ENCODE results near the gene INTS13. TPM values are rescaled to one million over a fixed set of nuclear protein-coding genes. Genes with fewer than 3 reads are reported as not detected.

INTS13 gene
- total and polyA plus RNA-seq, 2 donors (not counting 1 experiment from before 2014, with no cell fraction given): 9.2 to 16.2 TPM

DNA sequence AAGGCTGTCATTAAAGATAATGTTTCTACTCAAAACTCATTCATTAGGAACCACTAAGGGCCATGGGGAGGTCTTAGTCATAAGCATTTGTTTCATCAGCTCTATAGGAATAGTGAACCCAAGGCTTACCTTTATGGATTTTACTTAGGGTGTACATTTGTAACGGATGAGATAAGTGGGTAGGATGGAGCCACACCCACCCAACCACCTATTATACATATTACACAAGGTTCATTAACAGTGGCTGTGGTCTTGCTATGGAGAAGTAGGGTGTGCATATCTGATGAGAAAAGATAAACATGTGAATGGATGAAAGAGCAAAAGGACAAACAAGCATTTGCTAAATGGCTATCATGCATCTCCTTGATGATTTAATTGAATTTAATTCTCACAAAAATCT lies 65.2 kb downstream of the INTS13 start:
- ChIA-PET CTCF (no interaction called here), POLR2A (no interaction called here)
- Mint-ChIP-seq H3K27me3 (no peaks in the 10 kb centered on the region), H3K9me3 (ENCODE audit: insufficient read depth) (no peaks in the 10 kb centered on the region), H3K27ac (no peak overlapping the region), H3K4me1 (peaks cover 5% of the 10 kb centered on the region), H3K4me3 (no peak overlapping the region)
- Histone ChIP-seq H3K27ac (ENCODE audit: low read length in 2 of 2) (no peak overlapping the region), H3K27me3 (replicated peaks in 1 of 4; ENCODE audit: control extremely low read depth in 1 of 4, control insufficient read depth in 3 of 4, insufficient read depth in 4 of 4, low read length in 3 of 4) (no peaks in the 10 kb centered on the region), H3K79me2 (ENCODE audit: control insufficient read depth, insufficient read depth, low read length) (no peaks in the 10 kb centered on the region), H2AFZ (ENCODE audit: insufficient read depth, low read depth, low read length, poor library complexity, severe bottlenecking) (no peak overlapping the region), H3K36me3 (replicated peaks in 1 of 2; ENCODE audit: control extremely low read depth in 1 of 2, control insufficient read depth in 1 of 2, extremely low read depth in 1 of 2, insufficient read depth in 2 of 2, low read length in 1 of 2) (no peaks in the 10 kb centered on the region), H4K20me1 (ENCODE audit: control insufficient read depth, insufficient read depth, low read length, poor library complexity, severe bottlenecking) (no peaks in the 10 kb centered on the region), H3K4me1 (ENCODE audit: control insufficient read depth in 2 of 2, insufficient read depth in 2 of 2, low read length in 2 of 2) (no peaks in the 10 kb centered on the region), H3K4me2 (replicated peaks; ENCODE audit: low read depth, low read length, poor library complexity, severe bottlenecking) (no peak overlapping the region), H3K9ac (ENCODE audit: low read length) (no peak overlapping the region), H3K9me3 (ENCODE audit: control extremely low read depth in 1 of 3, control insufficient read depth in 2 of 3, insufficient read depth in 1 of 3, low read length in 2 of 3) (no peaks in the 10 kb centered on the region), H3K4me3 (ENCODE audit: control extremely low read depth in 1 of 5, extremely low read depth in 1 of 5, insufficient read depth in 1 of 5, low read depth in 2 of 5, low read length in 4 of 5) (no peak overlapping the region)
- ATAC-seq (ENCODE audit: low read depth) (no peak), DNase-seq (no peak)
- TF ChIP-seq, protein P1, sequence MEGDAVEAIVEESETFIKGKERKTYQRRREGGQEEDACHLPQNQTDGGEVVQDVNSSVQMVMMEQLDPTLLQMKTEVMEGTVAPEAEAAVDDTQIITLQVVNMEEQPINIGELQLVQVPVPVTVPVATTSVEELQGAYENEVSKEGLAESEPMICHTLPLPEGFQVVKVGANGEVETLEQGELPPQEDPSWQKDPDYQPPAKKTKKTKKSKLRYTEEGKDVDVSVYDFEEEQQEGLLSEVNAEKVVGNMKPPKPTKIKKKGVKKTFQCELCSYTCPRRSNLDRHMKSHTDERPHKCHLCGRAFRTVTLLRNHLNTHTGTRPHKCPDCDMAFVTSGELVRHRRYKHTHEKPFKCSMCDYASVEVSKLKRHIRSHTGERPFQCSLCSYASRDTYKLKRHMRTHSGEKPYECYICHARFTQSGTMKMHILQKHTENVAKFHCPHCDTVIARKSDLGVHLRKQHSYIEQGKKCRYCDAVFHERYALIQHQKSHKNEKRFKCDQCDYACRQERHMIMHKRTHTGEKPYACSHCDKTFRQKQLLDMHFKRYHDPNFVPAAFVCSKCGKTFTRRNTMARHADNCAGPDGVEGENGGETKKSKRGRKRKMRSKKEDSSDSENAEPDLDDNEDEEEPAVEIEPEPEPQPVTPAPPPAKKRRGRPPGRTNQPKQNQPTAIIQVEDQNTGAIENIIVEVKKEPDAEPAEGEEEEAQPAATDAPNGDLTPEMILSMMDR (IDR thresholded peaks at IDR 0.05): no peak
- TF ChIP-seq EZH2 (IDR thresholded peaks at IDR 0.05; ENCODE audit: borderline replicate concordance, insufficient read depth, low read depth, low read length, poor library complexity, severe bottlenecking): no peak
- intact Hi-C loops (cut with micrococcal nuclease): no loop called here
- WGBS (ENCODE audit: insufficient coverage): no CpG with 5 or more reads among the region's 1 CpG

DNA sequence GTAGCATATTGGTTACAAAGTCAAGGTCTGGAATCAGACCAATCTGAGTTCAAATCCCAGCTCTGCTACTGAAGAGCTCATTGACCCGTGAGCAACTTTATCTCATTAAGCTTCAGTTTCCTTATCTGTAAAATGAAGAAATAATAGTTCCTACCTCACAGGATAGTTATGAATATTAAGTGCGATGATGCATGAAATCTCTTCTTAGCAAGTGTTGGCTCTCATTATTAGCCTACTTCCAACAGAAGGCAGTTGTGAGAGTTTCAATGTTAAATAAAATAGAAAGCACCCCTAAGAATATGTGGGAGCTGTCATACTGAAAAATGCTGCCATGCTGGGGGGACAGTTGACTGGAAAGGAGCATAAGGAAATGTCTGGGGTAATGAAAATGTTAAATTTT lies 65.8 kb downstream of the INTS13 start:
- no peaks in the 10 kb centered on the region for H3K79me2 ChIP-seq (ENCODE audit: control insufficient read depth, insufficient read depth, low read length)
- intact Hi-C loops (cut with micrococcal nuclease): no loop called here
- no peak overlapping the region for H3K9ac ChIP-seq (ENCODE audit: low read length)
- H3K4me1 Mint-ChIP-seq: peaks cover 10% of the 10 kb centered on the region
- H3K4me3 Mint-ChIP-seq: no peak overlapping the region
- ATAC-seq (ENCODE audit: low read depth): no peak
- no peak for TF ChIP-seq EZH2 (IDR thresholded peaks at IDR 0.05; ENCODE audit: borderline replicate concordance, insufficient read depth, low read depth, low read length, poor library complexity, severe bottlenecking)
- TF ChIP-seq, protein P1 (IDR thresholded peaks at IDR 0.05): no peak
- DNase-seq: no peak
- no peak overlapping the region for H3K27ac Mint-ChIP-seq
- POLR2A ChIA-PET: no interaction called here
- CTCF ChIA-PET: interaction anchor here (4.4 kb wide), 1 partner anchor 13 kb away, joined by 19 read pairs; no protein-coding TSS in a partner anchor
- H3K4me2 ChIP-seq (replicated peaks; ENCODE audit: low read depth, low read length, poor library complexity, severe bottlenecking): no peak overlapping the region
- no peak overlapping the region for H2AFZ ChIP-seq (ENCODE audit: insufficient read depth, low read depth, low read length, poor library complexity, severe bottlenecking)
- WGBS (ENCODE audit: insufficient coverage): no CpG with 5 or more reads among the region's 2 CpGs
- no peaks in the 10 kb centered on the region for H3K4me1 ChIP-seq (ENCODE audit: control insufficient read depth in 2 of 2, insufficient read depth in 2 of 2, low read length in 2 of 2)
- no peaks in the 10 kb centered on the region for H4K20me1 ChIP-seq (ENCODE audit: control insufficient read depth, insufficient read depth, low read length, poor library complexity, severe bottlenecking)
- H3K9me3 ChIP-seq (ENCODE audit: control extremely low read depth in 1 of 3, control insufficient read depth in 2 of 3, insufficient read depth in 1 of 3, low read length in 2 of 3): no peaks in the 10 kb centered on the region
- H3K27ac ChIP-seq (ENCODE audit: low read length in 2 of 2): no peak overlapping the region
- H3K27me3 ChIP-seq (replicated peaks in 1 of 4; ENCODE audit: control extremely low read depth in 1 of 4, control insufficient read depth in 3 of 4, insufficient read depth in 4 of 4, low read length in 3 of 4): no peaks in the 10 kb centered on the region
- H3K4me3 ChIP-seq (ENCODE audit: control extremely low read depth in 1 of 5, extremely low read depth in 1 of 5, insufficient read depth in 1 of 5, low read depth in 2 of 5, low read length in 4 of 5): no peak overlapping the region
- no peaks in the 10 kb centered on the region for H3K9me3 Mint-ChIP-seq (ENCODE audit: insufficient read depth)
- H3K27me3 Mint-ChIP-seq: no peaks in the 10 kb centered on the region
- no peaks in the 10 kb centered on the region for H3K36me3 ChIP-seq (replicated peaks in 1 of 2; ENCODE audit: control extremely low read depth in 1 of 2, control insufficient read depth in 1 of 2, extremely low read depth in 1 of 2, insufficient read depth in 2 of 2, low read length in 1 of 2)

Measured in B cell (primary cell).